ENCODE measurements around the gene KCNMB2.
A peak's percentile ranks its signal among the peaks of the same experiment; 100 is the strongest.

Gene KCNMB2

GRCh38 chr3:178837512-178837911, 301.3 kb downstream of the KCNMB2 start:
- TF ChIP-seq CTCF (IDR thresholded peaks at IDR 0.05; ENCODE audit: control insufficient read depth, insufficient read depth, low read depth, low read length, missing control alignments) = no peak
- no peak for DNase-seq (ENCODE audit: low read depth)

GRCh38 chr3:178840586-178840985, 304.4 kb downstream of the KCNMB2 start:
- no peak overlapping the region for H3K4me3 ChIP-seq (ENCODE audit: control insufficient read depth, low read depth, low read length)
- DNase-seq (ENCODE audit: low read depth) = no peak
- TF ChIP-seq CTCF (IDR thresholded peaks at IDR 0.05; ENCODE audit: control insufficient read depth, insufficient read depth, low read depth, low read length, missing control alignments) = no peak

More at GRCh38 chr3:178837512-178837911, 301.3 kb downstream of the KCNMB2 start:
- H3K4me3 ChIP-seq (ENCODE audit: control insufficient read depth, low read depth, low read length) = no peak overlapping the region

GRCh38 chr3:178841011-178841410, 304.8 kb downstream of the KCNMB2 start:
- no peak for TF ChIP-seq CTCF (IDR thresholded peaks at IDR 0.05; ENCODE audit: control insufficient read depth, insufficient read depth, low read depth, low read length, missing control alignments)
- DNase-seq (ENCODE audit: low read depth) = no peak
- H3K4me3 ChIP-seq (ENCODE audit: control insufficient read depth, low read depth, low read length) = no peak overlapping the region

- TF ChIP-seq CTCF (IDR thresholded peaks at IDR 0.05; ENCODE audit: control insufficient read depth, insufficient read depth, low read depth, low read length, missing control alignments) = no peak
- DNase-seq (ENCODE audit: low read depth) = no peak
Observed at GRCh38 chr3:178844916-178845315, 308.7 kb downstream of the KCNMB2 start.

GRCh38 chr3:178845420-178846118, 309.3 kb downstream of the KCNMB2 start:
- H3K4me3 ChIP-seq (ENCODE audit: control insufficient read depth, low read depth, low read length) = no peak overlapping the region
- DNase-seq (ENCODE audit: low read depth) = peak; percentile 29

More at GRCh38 chr3:178844916-178845315, 308.7 kb downstream of the KCNMB2 start:
- no peak overlapping the region for H3K4me3 ChIP-seq (ENCODE audit: control insufficient read depth, low read depth, low read length)

GRCh38 chr3:178847190-178847589, 311.0 kb downstream of the KCNMB2 start:
- H3K4me3 ChIP-seq (ENCODE audit: control insufficient read depth, low read depth, low read length) = no peak overlapping the region
- TF ChIP-seq CTCF (IDR thresholded peaks at IDR 0.05; ENCODE audit: control insufficient read depth, insufficient read depth, low read depth, low read length, missing control alignments) = no peak
- peak; percentile 24 for DNase-seq (ENCODE audit: low read depth)

More at GRCh38 chr3:178845420-178846118, 309.3 kb downstream of the KCNMB2 start:
- no peak for TF ChIP-seq CTCF (IDR thresholded peaks at IDR 0.05; ENCODE audit: control insufficient read depth, insufficient read depth, low read depth, low read length, missing control alignments)
